Stimulated activated CD8-positive, alpha-beta memory T cell treated with anti-CD3 and anti-CD28 coated beads, Interleukin-7, amount 100 ng/mL, for 24 hours (primary cell): ENCODE measurements around the gene CORO2A.
"Not testable (repeated sequence)": the region's sequence is repeated elsewhere in the genome, so short reads cannot be mapped to it uniquely, and the experiment has no call there.

Source experiments
- DNase-seq: peaks from one replicate; pipeline ENCODE4 v3.0.0-alpha.2; 2020; ENCODE audit warnings: low read depth

CORO2A gene

DNA sequence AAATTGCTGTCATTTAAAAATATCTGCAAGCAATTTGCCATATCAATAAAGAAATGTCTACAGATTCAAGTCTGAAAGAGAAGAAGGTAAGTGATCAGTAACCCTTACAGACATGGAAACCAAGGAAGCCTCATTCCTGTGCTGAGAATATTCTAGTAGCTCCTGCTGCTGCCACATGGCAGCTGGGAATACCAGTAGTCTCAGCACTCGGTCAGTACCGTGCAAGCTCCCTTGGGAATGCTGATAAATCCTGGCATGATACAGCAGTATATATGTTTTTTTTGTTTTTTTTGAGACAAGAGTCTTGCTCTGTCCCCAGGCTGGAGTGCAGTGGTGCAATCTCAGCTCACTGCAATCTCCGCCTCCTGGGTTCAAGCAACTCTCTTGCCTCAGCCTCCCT, 108.0 kb downstream of the CORO2A start:
- no peak for DNase-seq

DNA sequence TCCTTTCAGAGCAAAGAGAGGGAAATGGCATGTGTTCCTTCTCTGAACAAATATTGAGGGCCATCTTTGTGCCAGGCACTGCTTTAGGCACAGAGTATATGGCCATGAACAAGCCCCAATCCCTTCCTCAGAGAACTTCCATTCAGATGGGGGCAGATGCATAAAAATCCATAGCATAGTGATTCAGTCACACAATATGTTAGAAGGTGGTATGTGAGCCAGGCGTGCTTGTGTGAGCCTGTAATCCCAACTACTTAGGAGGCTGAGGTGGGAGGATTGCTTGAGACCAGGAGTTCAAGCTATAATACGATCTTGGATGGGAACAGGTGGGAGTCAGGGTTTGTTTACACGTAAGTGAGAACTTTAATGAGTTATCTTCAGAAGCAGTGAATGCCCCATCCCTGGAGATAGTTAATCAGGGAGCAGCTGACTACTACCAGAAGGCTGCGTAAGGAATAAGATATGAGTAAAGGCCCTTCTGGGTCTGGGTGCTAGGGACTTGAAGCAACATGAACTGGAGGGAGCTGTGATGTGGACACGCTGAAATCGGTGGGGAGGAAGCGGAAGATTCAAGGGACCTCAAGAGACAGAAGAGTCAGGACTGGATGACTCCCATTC, 108.8 kb downstream of the CORO2A start:
- no peak for DNase-seq

DNA sequence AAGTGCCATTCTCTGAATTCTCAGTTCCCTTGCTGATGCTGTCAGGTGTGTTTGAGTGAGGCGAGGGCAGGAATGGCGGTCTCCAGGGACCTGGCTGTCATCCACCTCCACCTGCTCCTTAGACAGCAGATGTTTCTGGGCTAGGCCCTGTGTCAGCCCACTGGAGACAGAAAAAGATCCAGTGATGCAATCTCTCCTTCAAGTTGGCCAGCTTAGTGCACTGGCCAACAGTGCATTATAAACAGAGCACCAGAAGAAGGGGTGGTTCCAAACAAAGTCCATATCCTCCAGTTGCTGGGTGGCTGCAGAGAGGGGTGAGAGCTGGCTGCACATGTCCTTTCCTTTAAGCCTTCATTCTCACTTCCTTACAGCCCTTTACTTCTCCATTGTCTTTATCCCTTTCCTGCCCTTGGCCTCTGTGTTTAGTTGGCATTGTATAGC, 109.4 kb downstream of the CORO2A start:
- DNase-seq = no peak

DNA sequence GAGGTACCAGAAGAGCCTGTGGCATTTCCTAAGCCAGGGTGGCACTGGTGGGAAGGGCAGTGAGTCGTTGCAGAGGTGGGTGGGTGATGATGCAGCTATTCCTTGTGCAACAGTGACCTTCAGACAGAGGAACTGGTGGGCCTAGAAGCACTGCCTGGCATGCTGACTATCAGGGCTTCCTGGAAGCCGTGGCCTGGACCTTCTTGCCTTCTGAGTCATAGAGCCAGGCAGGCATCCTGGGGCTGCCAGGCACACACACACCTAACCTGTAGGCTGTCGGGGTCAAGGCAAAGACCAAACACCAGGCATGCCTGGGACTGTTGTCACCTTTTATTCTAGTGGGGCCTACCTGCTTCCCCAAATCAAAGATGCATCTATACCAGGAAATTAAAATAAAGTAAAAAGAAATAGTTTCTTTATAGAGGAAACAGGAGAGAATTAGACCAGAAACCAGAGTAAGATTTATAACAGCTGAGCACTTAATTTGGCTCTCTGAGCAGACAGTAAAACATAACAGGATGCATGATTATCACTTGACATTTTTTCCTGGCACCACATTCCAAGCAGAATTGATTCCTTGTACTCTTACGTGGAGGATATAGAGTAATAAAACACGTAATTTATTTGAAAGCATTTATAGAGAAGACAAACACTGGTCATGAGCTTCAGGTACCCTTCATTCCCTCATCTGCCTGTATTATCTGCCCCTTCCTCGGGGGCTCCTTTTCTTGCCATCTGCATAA, 110.8 kb downstream of the CORO2A start:
- no peak for DNase-seq

DNA sequence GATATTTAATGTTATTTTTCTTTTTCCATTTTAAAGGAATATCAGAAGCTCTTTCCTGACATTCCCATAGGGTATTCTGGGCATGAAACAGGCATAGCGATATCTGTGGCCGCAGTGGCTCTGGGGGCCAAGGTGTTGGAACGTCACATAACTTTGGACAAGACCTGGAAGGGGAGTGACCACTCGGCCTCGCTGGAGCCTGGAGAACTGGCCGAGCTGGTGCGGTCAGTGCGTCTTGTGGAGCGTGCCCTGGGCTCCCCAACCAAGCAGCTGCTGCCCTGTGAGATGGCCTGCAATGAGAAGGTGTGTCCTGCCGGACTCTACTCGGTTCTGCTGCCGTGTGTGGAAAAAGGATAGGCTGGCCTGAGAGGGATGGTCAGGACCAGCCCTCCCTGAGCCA, 111.7 kb downstream of the CORO2A start:
- DNase-seq = no peak

DNA sequence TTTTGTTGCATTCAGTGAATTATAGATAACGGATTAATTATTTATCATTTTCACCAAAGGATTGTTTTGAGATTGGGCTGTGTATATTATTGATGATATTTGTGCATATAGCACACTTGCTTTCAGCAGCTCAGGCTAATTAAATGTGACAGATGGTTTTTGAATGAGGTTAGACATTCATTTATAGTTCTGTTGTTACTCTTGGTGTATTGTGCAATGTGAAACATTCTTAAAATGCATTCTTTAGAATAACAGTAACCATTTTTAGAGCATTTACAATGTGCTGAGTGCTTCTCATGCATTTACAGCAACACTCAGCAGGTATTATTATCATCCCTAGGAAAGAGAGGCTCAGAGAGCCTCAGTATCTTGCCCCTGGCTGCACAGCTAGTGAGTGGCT, 112.1 kb downstream of the CORO2A start:
- no peak for DNase-seq

DNA sequence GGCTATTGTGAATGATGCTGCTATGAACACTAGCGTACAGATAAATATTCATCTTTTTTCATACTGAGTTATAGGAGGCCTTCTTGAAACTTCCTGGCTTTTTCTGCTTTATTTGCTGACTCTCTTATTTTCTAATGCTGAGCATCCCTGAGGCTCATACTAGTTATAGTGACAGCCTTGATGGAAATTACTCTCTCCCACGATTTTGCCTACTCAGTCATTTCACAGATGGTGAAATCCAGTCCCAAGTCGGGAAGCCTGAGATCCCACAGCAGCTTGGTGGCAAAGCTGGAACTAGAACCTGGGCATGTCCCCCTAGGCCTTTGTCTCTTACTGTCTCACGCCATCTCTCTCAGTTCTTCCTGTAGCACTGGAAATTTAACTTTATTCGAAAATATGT, 113.5 kb downstream of the CORO2A start:
- no peak for DNase-seq

DNA sequence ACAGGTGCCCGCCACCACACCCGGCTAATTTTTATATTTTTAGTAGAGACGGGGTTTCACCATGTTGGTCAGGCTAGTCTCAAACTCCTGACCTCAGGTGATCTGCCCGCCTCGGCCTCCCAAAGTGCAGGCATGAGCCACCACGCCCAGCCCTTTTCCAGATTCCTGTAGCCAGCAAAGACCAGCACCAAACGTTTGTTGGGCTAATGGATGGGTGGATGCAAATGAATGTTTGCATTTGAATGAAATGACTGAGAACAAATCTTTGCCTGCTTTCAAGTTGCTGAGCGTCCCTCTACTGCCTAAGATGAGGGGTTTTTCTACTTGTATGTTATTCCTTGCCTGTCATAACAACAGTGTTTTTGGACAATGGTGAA, 115.9 kb downstream of the CORO2A start:
- DNase-seq = not testable (repeated sequence)

DNA sequence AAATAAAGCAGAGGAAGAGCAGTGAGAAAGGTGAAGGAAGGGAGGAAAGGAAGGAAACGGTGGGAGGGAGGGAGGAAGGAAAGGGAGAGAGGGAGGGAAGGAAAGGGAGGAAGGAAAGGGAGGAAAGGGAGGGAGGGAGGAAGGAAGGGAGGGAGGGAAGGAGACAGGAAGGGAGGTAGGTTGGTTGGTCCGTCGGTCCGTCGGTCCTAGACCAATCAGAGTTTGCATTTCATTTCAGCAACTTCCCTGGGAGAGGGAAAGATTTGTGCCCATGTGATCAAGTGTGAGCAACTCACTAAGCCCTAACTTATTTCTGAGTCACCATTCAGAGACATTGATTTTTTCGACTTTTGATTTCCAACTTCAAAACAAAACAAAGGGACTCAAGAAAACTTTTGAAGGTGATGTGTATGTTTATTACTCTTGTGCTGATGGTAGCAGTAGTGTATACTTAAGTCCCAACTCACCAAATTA, 117.1 kb downstream of the CORO2A start:
- no peak for DNase-seq

DNA sequence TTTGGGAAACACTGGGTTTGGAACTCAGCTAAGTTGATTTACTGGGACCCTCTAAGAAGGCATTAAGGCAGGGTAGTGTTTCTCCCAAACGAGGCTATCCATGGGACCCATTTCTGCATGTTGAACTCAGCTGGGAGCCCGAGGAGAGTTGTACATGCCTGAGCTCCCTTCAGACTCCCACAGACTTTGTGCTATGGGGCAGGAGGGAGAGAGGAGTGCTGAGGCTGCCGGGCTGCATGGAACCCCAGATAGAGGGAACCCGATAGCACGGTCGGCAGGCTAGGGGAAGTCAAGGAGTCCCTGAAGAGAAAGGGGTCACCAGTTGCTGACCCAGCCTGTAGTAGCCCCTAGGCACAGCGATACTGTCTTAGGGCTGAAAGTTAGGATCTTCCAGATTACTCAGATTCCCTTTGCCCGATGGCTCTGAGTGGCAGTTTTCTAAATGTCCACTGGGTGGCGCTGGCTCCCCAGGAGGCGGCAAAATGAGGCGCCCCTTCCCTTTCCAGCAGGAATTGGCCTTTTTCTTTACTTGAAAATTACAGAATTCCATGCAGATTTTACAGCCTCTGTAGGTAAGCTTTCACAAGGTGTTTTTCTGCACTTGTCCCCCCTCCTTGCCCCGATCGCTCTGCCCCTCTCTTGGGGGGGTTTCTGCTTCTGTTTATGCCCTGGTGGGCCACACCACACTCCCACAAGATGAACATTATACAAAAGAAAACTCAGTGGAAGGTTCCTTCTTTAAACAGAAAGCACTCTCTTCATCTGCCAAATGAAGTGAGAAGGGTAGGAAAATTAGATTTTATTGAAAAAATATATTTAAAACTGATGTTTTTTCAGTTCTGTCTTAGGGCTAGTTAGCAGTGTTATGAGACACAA, 118.1 kb downstream of the CORO2A start:
- DNase-seq = peak; percentile 39

DNA sequence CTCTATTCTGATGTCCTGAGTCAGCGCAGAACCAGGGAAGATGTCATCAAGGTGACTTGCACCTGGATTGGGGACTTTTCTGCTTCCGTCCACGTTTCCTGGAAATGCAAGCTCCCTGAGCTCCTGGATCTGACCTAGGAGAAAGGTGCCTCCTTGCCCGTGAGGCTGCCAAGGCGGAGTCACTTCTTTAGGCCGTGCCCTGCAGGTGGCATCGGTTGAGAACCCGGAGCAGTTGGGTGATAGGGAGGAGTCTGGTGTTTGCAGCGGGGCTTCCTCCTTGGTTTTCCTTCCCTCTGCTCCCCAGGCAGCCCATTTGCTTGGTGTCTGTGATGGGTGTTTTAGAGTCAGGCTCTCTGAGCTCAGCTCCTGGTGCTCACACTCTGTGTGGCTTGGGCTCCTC, 120.7 kb downstream of the CORO2A start:
- DNase-seq = no peak
